Erythroblast (primary cell): ENCODE results near the gene NPTX1.

Experiments
- GATA1 ChIP-seq: IDR thresholded peaks from 2 replicates; pipeline ENCODE4 v1.6.1; 2011; ENCODE audit warnings: low read depth, mild to moderate bottlenecking, control low read depth, low read length, moderate library complexity
- POLR2A ChIP-seq: IDR thresholded peaks from 2 replicates; pipeline ENCODE4 v1.6.1; 2011; ENCODE audit warnings: mild to moderate bottlenecking, low read length

- TF ChIP-seq POLR2A (no peak), GATA1 (no peak)
Measured at GRCh38 chr17:80419255-80419654, 57.2 kb downstream of the NPTX1 start.
